Measurements from ENCODE around the gene SEL1L3.

DNA sequence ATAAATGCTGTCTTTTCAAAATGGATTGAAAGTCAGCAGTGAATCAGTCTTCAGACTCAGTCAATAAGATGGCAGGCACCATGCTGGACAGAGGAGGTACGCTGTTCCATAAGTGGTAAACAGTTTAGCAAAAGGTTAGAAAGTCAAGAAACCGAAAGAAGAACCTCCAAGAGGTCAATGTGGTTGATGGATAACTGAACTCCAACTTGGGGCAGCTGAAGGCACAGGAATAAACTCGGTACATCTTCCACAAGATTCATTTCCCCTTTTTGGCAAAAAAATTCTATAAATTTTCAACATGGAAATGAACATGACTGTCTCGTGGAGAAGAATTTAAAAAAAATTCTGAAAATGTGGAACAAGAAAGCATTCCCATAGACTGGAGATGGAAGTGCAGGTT lies 18.4 kb upstream of the SEL1L3 start:
- TF ChIP-seq, protein P1, sequence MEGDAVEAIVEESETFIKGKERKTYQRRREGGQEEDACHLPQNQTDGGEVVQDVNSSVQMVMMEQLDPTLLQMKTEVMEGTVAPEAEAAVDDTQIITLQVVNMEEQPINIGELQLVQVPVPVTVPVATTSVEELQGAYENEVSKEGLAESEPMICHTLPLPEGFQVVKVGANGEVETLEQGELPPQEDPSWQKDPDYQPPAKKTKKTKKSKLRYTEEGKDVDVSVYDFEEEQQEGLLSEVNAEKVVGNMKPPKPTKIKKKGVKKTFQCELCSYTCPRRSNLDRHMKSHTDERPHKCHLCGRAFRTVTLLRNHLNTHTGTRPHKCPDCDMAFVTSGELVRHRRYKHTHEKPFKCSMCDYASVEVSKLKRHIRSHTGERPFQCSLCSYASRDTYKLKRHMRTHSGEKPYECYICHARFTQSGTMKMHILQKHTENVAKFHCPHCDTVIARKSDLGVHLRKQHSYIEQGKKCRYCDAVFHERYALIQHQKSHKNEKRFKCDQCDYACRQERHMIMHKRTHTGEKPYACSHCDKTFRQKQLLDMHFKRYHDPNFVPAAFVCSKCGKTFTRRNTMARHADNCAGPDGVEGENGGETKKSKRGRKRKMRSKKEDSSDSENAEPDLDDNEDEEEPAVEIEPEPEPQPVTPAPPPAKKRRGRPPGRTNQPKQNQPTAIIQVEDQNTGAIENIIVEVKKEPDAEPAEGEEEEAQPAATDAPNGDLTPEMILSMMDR (conservative IDR thresholded peaks at IDR 0.05 in 1 of 2, IDR thresholded peaks at IDR 0.05 in 1 of 2; ENCODE audit: low read depth in 1 of 2, low read length in 2 of 2), result no peak
- TF ChIP-seq EZH2 (IDR thresholded peaks at IDR 0.05; ENCODE audit: low read length, missing control alignments), result no peak
